ACC112 (cell line): ENCODE results near the gene DTYMK.
A peak's percentile ranks its signal among the peaks of the same experiment; 100 is the strongest.

Source experiments
- H2AFZ ChIP-seq: fragments of 200-600 bp; sonication (generic); one replicate; pipeline ENCODE4 v1.6.0; 2017; ENCODE audit warnings: antibody characterized with exemption, low read length; ENCODE audit not compliant: unreplicated experiment
- H3K27ac ChIP-seq: fragments of 200-600 bp; sonication (generic); 2 replicates; pipeline ENCODE4 v1.5.1; 2014; ENCODE audit warnings: low read depth, mild to moderate bottlenecking, antibody characterized with exemption, low read length, moderate library complexity
- H3K27me3 ChIP-seq: fragments of 200-600 bp; sonication (generic); 2 replicates; pipeline ENCODE4 v1.6.1; 2014; ENCODE audit warnings: mild to moderate bottlenecking, antibody characterized with exemption, low read length, moderate library complexity, mixed read lengths; ENCODE audit not compliant: insufficient read depth
- H3K36me3 ChIP-seq: fragments of 200-600 bp; sonication (generic); 2 replicates; pipeline ENCODE4 v1.6.1; 2016; ENCODE audit warnings: mild to moderate bottlenecking, antibody characterized with exemption, low read length, moderate library complexity, mixed read lengths; ENCODE audit not compliant: insufficient read depth
- H3K4me1 ChIP-seq: fragments of 200-600 bp; sonication (generic); one replicate; pipeline ENCODE4 v1.6.1; 2016; ENCODE audit warnings: low read length, mixed read lengths; ENCODE audit not compliant: insufficient read depth, unreplicated experiment, control insufficient read depth
- H3K4me3 ChIP-seq: fragments of 200-600 bp; sonication (generic); 2 replicates; pipeline ENCODE4 v1.5.1; 2014; ENCODE audit warnings: mild to moderate bottlenecking, low read depth, low read length
- H3K79me2 ChIP-seq: fragments of 200-600 bp; sonication (generic); one replicate; pipeline ENCODE4 v1.6.0; 2016; ENCODE audit warnings: low read length; ENCODE audit not compliant: control insufficient read depth, unreplicated experiment, insufficient read depth

DTYMK gene

GRCh38 chr2:241635756-241636155 is 50.9 kb downstream of the DTYMK start:
- H3K4me3 ChIP-seq, result peak overlapping the region; percentile 99
- no peaks in the 10 kb centered on the region for H3K27me3 ChIP-seq
- H3K36me3 ChIP-seq, result peaks cover 32% of the 10 kb centered on the region
- peak overlapping the region; percentile 54 for H3K27ac ChIP-seq
- H3K4me1 ChIP-seq, result peaks cover 16% of the 10 kb centered on the region
- H3K79me2 ChIP-seq, result peaks cover 81% of the 10 kb centered on the region
- peak overlapping the region; percentile 66 for H2AFZ ChIP-seq

GRCh38 chr2:241633561-241633960 is 53.1 kb downstream of the DTYMK start:
- Histone ChIP-seq H3K36me3 (peaks cover 22% of the 10 kb centered on the region; the same call in 1 of the 2 replicates), H3K27ac (no peak overlapping the region), H3K27me3 (no peaks in the 10 kb centered on the region), H3K79me2 (peaks cover 76% of the 10 kb centered on the region), H3K4me3 (no peak overlapping the region), H3K4me1 (peaks cover 14% of the 10 kb centered on the region), H2AFZ (no peak overlapping the region)

- Histone ChIP-seq H3K4me1 (peaks cover 13% of the 10 kb centered on the region), H3K27me3 (no peaks in the 10 kb centered on the region), H3K27ac (no peak overlapping the region), H3K36me3 (peaks cover 22% of the 10 kb centered on the region; the same call in 1 of the 2 replicates), H3K4me3 (no peak overlapping the region), H3K79me2 (peaks cover 75% of the 10 kb centered on the region), H2AFZ (no peak overlapping the region)
Measured at GRCh38 chr2:241632478-241633325, 53.9 kb downstream of the DTYMK start.

- H3K79me2 ChIP-seq, result peaks cover 75% of the 10 kb centered on the region
- H3K27me3 ChIP-seq, result no peaks in the 10 kb centered on the region
- H2AFZ ChIP-seq, result no peak overlapping the region
- peaks cover 7% of the 10 kb centered on the region for H3K4me1 ChIP-seq
- H3K36me3 ChIP-seq, result peaks cover 26% of the 10 kb centered on the region
- no peak overlapping the region for H3K27ac ChIP-seq
- H3K4me3 ChIP-seq, result no peak overlapping the region
Measured at GRCh38 chr2:241629762-241630435, 56.7 kb downstream of the DTYMK start.

- Histone ChIP-seq H3K27me3 (no peaks in the 10 kb centered on the region), H2AFZ (no peak overlapping the region), H3K4me3 (no peak overlapping the region), H3K27ac (no peak overlapping the region), H3K36me3 (peaks cover 25% of the 10 kb centered on the region), H3K4me1 (peaks cover 3% of the 10 kb centered on the region), H3K79me2 (peaks cover 69% of the 10 kb centered on the region)
Measured at GRCh38 chr2:241627675-241628074, 58.9 kb downstream of the DTYMK start.
